K562 (cell line): ENCODE measurements around the gene SLC6A7.

Experiments used
- TF ChIP-seq, protein P1 (sequence below): sonication (generic); formaldehyde crosslinking; IDR thresholded peaks from 2 replicates; pipeline ENCODE4 v1.8.1; 2022; ENCODE audit warnings: missing genetic modification reagents
- TF ChIP-seq, protein P2 (sequence below), 3 experiments: IDR thresholded peaks in 2 of 3; conservative IDR thresholded peaks in 1 of 3; 2 replicates each; pipeline ENCODE4 v1.5.1; 2011 to 2012; ENCODE audit warnings: low read length in 3 of 3, mild to moderate bottlenecking in 3 of 3, control low read depth in 2 of 3, improper control_type of control experiment in 1 of 3, inconsistent platforms in 1 of 3, low read depth in 1 of 3, mixed read lengths in 1 of 3, moderate library complexity in 1 of 3; ENCODE audit not compliant: insufficient read depth in 2 of 3

DNA sequence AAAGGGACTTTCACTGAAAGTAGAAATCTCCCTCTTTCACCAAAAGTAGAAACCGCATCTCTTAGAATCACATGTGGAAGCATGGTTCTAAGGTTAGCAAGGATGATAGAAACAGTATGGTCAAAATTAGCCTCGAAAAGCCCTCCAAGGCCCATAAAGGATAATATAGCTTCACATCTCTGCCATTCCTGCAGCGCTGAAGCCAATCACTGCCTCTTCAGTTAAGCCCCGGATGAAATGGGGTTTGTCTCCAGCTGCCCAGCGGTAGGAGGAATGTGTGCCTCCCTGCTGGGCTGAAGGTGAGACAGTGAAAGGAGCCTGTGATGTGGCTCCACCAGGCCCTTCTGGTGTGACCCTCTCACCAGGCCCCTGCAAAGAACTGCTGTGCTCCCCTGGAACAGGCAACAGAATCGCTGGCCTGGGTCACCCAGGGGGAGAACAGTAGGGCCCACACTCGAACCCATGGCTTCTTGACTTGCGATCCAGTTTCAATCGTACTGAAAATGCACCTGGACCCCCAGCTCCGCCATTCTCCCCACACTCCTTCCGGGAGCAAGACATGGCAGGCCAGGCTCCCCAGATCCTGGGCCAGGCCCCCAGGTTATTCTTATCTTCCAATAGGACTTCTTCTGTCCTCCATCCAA, 52.5 kb downstream of the SLC6A7 start:
- TF ChIP-seq, protein P1, sequence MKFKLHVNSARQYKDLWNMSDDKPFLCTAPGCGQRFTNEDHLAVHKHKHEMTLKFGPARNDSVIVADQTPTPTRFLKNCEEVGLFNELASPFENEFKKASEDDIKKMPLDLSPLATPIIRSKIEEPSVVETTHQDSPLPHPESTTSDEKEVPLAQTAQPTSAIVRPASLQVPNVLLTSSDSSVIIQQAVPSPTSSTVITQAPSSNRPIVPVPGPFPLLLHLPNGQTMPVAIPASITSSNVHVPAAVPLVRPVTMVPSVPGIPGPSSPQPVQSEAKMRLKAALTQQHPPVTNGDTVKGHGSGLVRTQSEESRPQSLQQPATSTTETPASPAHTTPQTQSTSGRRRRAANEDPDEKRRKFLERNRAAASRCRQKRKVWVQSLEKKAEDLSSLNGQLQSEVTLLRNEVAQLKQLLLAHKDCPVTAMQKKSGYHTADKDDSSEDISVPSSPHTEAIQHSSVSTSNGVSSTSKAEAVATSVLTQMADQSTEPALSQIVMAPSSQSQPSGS: no peak
- TF ChIP-seq, protein P2, sequence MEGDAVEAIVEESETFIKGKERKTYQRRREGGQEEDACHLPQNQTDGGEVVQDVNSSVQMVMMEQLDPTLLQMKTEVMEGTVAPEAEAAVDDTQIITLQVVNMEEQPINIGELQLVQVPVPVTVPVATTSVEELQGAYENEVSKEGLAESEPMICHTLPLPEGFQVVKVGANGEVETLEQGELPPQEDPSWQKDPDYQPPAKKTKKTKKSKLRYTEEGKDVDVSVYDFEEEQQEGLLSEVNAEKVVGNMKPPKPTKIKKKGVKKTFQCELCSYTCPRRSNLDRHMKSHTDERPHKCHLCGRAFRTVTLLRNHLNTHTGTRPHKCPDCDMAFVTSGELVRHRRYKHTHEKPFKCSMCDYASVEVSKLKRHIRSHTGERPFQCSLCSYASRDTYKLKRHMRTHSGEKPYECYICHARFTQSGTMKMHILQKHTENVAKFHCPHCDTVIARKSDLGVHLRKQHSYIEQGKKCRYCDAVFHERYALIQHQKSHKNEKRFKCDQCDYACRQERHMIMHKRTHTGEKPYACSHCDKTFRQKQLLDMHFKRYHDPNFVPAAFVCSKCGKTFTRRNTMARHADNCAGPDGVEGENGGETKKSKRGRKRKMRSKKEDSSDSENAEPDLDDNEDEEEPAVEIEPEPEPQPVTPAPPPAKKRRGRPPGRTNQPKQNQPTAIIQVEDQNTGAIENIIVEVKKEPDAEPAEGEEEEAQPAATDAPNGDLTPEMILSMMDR (IDR thresholded peaks at IDR 0.05 in 2 of 3, conservative IDR thresholded peaks at IDR 0.05 in 1 of 3; ENCODE audit: insufficient read depth in 2 of 3, low read depth in 1 of 3, low read length in 3 of 3): no peak
